DMS 273 (cell line): ENCODE measurements around the gene TRIM71.
"Not testable (repeated sequence)": the region's sequence is repeated elsewhere in the genome, so short reads cannot be mapped to it uniquely, and the experiment has no call there.

Experiments used
- DNase-seq: peaks from one replicate; lab custom pipeline; 2025; ENCODE audit not compliant: unreplicated experiment; lab: John Stamatoyannopoulos, UW

Gene TRIM71

DNA sequence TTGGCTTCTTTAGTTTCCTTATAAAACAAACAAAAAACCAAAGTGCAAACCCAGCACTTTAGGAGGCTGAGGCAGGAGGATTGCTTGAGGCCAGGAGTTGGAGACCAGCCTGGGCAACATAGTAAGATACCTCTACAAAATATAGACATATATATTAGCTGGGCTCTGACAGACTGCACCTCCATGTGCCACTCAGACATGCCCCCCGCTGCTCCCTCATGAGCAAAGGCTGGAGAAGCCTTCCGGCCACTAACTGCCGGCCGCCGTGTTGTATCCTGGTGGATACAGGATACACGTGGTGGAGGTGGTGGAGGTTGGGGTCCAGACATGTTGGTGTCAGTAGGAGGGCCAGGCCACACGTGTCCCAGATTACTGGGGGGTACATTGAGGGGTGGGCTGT lies 104.3 kb downstream of the TRIM71 start:
- no peak for DNase-seq

DNA sequence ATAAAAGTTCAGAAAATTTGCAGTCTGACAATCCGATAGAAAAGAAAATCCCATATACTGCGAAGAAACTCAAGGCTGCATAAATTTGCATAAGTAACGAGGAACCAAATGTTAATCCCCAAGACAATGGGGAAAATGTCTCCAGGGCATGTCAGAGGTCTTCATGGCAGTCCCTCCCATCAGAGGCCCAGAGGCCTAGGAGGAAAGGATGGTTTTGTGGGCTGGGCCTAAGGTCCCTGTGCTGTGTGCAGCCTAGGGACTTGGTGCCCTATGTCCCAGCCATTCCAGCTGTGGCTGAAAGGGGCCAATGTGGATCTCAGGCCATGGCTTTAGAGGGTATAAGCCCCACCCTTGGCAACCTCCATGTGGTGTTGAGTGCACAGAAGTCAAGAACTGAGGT lies 112.4 kb downstream of the TRIM71 start:
- no peak for DNase-seq

DNA sequence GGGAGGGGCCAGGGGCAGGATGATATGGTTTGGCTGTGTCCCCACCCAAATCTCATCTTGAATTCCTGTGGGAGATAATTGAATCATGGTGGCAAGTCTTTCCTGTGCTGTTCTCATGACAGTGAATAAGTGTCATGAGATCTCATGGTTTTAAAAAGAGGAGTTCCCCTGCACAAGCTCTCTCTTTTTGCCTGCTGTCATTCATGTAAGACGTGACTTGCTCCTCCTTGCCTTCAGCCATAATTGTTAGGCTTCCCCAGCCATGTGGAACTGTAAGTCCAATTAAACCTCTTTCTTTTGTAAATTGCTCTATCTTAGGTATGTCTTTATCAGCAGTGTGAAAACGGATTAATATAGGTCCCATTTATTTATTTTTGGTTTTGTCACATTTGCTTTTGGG lies 113.5 kb downstream of the TRIM71 start:
- not testable (repeated sequence) for DNase-seq

DNA sequence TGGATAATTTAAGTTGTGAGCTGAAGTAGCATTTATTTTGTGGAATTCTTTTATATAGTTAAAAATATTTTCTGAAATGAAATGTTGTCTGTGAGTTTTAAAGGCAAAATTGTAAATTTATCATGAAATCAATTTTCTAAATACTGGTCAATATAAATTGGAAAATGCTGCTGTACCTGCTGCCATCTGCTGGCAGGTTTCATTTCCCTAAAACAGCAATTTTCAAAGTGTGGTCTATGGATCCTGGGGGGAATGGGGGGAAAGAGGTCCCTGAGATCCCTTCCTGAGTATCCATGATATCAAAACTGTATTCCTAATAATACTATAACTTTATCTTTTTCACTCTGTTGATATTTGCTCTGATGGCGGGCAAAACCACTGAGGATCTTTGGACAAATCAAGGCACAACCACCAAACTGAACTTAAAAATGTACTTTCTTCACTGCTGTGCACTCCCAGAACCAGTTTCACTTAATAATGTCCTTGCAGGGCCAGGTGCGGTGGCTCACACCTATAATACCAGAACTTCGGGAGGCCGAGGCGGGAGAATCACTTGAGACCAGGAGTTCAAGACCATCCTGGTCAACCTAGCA lies 116.4 kb downstream of the TRIM71 start:
- peak; percentile 35 for DNase-seq

- no peak for DNase-seq
These were observed 119.5 kb downstream of the TRIM71 start for GRCh38 chr3:32937331-32937730.

DNA sequence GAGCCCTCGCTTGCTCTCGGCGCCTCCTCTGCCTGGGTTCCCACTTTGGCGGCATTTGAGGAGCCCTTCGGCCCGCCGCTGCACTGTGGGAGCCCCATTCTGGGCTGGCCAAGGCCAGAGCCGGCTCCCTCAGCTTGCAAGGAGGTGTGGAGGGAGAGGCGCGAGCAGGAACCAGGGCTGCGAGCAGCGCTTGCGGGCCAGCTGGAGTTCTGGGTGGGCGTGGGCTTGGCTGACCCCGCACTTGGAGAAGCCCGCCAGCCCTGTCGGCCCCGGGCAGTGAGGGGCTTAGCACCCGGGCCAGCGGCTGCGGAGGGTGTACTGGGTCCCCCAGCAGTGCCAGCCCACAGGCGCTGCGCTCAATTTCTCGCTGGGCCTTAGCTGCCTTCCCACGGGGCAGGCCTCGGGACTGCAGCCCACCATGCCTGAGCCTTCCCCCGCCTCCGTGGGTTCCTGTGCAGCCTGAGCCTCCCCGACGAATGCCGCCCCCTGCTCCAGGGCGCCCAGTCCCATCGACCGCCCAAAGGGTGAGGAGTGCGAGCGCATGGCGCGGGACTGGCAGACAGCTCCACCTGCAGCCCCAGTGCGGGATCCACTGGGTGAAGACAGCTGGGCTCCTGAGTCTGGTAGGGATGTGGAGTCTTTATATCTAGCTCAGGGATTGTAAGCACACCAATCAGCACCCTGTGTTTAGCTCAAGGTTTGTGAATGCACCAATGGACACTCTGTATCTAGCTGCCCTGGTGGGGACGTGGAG lies 121.9 kb downstream of the TRIM71 start:
- DNase-seq, result not testable (repeated sequence)

GRCh38 chr3:32940726-32941125 lies 122.9 kb downstream of the TRIM71 start:
- no peak for DNase-seq

- DNase-seq, result no peak
These were observed 127.3 kb downstream of the TRIM71 start for GRCh38 chr3:32945136-32945535.

DNA sequence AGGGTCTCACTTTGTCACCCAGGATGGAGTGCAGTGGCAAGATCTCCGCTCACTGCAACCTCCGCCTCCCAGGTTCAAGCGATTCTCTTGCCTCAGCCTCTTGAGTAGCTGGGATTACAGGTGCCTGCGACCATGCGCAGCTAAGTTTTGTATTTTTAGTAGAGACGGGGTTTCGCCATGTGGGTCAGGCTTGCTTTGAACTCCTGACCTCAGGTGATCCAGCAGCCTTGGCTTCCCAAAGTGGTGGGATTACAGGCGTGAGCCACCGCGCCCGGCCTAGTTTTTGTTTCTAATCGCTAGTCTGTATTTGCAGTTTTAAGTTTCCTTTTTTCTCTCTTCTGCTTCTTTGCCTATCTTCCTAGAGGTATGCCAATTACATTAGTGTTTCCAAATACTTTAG lies 127.8 kb downstream of the TRIM71 start:
- DNase-seq, result not testable (repeated sequence)

- no peak for DNase-seq
These were observed 129.4 kb downstream of the TRIM71 start for GRCh38 chr3:32946973-32947788.
